Activated CD4-positive, alpha-beta T cell treated with anti-CD3 and anti-CD28 coated beads, Interleukin-2, amount 50 U/mL, for 24 hours (primary cell): ENCODE data around the gene TXNRD2.
"Not testable (repeated sequence)": the region's sequence is repeated elsewhere in the genome, so short reads cannot be mapped to it uniquely, and the experiment has no call there.

Experiments used
- DNase-seq, 2 donors: peaks; one replicate each; pipeline ENCODE4 v3.0.0-alpha.2; 2020; ENCODE audit warnings: low read depth in 1 of 2, low spot score in 1 of 2

The TXNRD2 gene

DNA sequence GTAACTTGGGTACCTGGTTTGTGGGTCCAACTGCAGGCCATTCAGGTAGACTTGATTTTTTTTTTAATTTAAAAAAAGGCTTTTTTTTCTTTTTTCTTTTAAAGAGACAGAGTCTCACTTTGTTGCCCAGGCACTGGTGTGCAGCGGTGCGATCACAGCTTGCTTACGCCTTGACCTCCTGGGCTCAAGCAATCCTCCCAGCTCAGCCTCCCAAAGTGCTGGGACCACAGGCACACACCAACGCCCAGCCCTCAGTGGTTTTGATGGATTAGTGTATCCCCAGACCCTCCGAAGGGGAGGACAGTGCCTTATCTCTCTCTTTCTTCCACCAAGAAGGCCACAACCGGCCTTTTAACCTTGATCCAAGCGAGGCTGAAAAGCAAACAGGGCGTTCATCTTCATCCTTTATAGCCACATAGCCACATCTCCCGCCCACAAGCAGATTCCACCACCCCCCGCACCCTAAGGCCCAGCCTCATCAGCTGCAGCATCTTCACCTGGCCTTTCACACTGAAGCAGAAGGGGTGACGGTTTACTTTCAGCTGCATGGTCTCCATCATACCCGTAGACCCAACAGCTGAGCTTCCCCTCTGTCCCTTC is 17.6 kb downstream of the TXNRD2 start:
- DNase-seq, result no peak

DNA sequence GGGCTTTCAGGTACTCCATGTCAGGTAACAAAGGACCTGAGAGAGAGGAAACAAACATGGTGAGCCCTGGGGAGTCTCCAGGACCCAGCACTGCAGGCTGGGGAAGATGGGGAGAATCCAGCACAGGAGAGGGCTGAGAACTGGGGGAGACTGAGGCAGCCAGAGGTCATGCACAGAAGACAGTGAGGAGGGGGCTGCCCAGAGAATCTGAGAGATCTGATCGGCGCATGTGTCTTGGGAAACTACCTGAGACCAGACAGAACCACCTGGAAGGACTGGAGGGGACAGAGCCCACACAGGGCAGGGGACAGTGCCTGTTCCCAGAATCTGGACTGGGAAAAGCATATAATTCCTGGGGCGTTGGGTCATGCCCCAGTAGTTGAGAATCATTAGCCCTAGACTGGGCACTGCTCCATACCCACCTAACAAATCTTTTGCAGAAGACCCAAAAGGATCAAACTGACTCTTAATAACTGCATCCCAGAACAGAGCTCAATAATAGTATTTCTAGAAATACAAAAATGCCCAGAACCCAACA is 20.0 kb downstream of the TXNRD2 start:
- DNase-seq, result no peak

DNA sequence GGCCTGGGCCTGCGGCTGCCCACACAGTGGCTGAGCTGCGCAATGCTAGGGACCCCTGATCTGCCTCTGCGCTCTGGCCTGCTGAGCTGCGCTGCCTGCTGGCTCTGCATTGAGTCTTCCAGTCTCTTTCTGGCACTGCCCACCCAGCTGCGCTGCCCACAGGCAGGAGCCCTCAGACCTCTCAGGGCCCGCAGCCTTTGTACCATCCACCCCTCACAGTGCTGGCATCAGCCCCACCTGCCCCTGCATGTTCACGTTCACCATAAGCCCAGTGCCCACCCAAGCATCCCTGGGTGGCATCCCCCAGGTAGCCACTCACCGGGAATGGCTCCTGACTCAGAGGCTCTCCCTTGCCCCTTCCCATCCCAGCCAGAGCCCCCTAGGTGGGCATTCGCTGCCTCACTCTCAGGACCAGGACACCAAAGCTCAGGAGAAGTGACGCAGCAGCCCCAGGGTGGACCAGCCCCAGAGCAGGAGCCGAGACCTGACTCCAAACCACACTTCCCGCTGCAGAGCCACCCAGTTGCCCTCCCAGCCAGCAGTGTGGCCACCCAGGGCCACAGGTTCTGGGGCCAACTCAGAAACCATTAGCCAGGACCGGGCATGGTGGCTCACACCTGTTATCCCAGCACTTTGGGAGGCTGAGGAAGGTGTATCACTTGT is 21.8 kb downstream of the TXNRD2 start:
- no peak for DNase-seq

DNA sequence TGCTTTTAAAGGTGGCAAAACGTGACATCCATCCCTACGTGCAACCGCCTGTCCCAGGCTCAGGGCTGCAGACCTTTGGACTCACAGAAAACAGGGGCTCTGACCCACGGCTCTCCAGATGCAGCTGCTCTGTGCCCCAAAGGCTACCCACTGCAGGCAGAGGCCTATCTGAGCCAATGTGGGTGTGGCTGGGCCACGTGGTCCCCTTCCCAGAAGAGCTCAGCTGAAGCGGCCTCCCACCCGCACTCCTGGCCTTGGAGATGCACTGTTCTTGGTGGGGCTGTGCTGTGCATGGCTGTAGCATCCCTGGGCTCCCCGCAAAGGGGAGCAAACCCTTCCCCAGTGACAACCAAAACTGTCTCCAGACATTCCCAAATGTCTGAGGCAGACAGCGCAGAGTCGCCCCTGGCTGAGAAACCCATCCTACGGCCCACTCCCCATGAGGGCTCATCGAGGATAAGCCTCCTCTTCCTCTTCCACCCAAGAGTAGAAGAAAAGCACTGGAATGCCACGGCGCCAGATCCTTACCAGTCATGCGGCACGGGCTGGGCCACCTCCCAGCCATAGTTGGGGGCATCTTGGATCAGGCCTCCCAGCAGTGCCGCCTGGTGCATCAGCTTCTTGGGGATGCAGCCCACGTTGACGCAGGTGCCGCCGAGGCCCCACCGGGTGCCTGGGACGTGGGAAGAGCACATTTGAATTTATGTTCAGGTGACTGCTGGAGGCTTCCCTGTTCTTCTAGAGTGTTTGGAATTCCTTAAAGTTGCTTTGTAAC is 23.1 kb downstream of the TXNRD2 start:
- DNase-seq, result no peak

DNA sequence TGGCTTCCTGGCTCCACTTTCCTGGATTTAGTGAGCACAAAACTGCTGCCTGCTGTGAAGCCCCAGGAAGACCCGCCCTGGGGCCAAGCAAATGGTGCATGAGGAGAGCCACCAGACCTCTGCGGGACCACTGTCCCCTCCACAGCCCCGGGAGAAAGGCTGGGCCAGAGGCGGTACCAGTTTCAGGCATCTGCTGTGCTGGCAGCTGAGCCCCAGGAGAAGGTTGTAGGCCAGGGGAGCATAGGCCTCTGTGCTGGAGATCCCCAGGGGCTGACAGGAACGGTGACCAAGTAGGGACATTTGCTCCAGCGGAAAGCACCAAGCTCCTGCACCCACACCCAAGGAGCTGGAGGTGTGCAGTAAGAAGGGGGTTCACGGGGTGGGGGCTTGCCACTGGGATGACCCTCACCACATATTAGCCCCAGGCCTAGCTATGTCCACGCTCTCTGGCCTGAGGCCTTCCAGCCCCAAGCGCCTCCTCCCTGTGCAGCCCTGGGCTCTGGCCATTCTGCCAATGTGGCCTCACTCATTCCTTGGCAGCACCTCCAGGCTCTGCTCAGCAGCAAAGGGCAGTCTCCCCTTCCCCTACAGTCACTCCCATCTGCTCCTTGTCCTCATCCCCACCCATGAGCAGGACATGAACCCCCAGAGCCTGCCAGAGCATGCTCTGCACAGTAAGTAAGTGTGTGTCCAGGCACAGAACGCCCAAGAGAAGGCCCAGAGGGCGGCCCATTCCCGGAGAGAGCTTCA is 24.1 kb downstream of the TXNRD2 start:
- no peak for DNase-seq

DNA sequence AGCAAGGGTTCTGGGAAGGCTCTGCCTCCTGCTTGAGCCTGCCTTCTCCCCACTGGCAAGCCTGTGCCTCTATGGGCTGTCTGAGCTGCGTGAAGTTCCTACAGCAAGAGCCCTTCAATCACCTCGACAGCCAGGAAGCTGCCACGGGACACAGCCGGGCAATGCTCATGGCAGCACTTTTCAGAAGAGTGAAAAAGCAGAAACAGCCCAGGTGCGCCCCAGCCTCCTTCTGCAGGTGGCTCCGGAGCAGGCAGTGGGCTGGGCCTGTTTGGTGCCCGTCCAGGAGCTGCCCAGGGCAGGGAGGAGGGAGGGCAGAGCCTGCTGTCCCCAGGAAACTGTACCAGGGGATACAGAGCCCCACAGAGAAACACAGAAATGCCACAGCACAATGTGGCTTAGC is 24.7 kb downstream of the TXNRD2 start:
- no peak for DNase-seq

DNA sequence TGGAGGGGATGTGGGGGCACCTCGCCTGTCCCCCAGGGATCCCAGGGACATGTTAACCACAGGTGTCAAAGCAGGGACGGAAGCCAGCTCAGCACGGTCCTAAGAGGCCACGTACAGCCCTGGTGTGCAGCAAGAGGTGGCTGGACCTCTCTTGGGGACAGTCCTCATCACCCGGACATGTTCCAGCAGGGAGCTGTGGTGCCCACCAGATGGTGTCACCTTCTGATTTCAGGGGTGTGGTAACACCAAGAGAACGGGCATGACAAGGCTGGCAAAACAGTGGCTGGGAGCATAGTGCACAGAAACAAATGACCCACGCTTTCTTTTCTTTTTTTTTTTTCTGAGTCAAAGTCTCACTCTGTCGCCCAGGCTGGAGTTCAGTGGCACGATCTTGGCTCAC is 25.6 kb downstream of the TXNRD2 start:
- DNase-seq, result no peak

DNA sequence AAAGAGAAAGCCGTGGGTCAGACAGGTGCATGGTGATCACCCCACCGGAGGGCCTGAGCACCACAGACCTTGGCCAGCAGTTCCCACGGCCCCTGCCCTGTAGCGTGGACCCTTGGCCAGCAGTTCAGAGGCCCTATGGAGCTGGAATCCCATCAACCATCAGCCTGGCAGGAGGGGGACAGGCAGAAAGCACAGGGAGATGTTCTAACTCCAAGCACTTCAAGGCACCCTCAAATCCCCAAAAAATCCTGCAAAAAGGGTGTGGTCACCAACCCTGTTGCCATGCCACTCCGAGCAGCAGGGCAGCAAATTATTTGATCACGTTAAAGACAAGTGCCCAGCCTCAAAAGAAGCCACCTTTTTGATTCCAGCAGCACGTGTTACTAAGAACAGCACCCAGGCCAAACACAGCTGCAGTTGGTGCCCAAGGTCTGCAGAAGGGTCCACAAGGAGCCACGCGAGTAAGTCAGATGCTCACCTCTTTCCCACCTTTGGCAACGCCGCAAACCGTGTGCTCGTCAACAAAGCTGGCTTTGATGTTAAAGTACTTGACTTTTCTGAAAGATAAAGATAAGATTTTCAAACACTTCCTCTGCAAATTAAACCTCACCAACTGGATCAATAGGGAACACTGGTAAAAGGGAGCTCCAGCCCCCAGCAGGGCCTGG is 26.2 kb downstream of the TXNRD2 start:
- DNase-seq, result no peak

DNA sequence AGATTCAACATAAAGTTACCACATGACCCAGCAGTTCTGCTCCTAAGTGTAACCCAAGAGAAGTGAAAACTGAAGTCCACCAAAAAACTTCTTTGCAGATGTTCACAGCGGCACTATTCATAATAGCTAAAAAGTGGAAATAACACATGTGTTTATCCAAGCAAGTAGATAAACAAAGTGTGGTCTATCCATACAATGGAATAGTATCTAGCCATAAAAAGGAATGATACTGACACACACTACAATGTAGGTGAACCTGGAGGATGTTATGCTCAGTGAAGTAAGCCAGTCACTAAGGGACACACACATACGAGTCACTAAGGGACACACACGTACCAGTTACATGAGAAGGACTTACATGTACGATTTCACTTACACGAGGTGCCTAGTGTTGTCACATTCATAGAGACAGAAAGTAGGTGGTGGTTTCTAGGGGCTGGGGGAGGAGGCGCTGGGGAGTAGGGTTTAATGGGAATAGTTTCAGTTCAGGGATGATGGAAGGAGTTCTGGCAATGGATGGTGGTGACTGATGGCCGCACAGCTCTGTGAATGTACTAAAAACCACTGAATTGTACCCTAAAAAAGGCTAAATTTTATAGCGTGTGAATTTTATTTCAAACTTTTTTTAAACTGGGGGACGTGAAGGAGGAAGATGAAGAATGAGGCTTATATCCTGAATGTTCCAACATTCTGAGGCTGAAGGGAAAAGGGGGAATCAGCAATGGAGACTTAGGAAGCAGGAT is 27.2 kb downstream of the TXNRD2 start:
- DNase-seq, result no peak

DNA sequence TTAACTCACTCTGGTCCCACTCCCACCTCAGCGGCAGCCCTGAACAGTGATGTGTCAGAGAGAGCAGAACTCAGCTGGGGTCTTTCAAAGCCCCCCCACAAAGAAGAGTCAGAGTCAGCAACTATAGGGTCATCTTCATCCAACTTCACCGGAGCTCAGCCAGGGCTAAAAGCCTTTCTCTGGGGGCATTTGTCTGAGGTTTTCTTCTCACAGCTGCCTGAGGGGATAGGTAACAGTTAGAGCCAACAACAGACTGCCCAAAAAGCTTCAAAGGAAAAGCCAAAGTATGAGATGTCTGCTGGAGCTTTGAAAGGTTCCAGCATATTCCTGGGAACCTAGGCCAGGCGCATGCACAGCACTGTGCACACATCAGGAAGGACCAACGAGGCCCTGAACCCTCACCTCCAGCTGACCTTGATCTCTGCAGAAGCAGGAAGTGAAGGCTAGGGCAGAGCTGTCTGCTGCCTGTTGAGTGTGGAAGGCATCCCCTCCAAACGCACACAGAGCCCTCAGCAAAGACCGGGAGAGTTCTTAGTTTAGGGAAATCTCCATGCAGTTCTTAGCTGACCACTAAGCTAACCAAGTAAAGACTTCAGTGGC is 28.2 kb downstream of the TXNRD2 start:
- DNase-seq, result no peak

DNA sequence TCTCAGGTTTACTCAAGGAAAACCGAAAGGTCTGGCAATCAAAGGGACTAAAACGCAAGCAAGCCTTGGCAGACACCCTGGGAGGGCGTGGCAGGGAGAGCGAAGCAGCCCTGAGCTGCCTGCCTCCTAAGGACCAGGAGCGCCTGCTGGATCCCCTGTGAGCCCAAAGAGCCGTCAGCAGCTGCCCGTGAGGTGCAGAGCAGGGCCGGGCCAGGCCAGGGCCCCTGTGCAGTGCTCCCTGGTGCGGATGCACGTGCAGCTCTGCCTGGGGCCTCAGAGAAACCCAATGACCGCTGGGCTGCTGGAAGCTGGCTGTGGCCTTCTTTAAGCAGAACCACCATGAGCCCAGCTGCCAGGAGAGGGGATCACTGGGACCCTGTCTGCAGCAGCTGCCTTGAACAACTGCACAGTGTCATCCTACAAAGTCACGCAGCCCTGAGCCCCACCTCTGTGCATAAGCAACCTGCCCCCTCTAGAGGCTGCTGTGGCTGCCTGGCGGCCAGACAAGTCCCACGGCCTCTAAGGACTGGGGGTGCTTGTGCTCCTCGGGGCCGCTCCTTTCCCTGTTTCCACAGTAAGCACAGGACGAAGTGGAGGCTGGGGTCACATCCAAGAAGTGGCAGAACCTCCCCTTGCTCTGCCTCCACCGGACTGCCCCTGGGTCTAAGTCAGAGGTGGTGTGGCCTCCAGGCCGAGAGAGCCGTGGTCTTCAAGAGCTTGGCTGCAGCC is 29.2 kb downstream of the TXNRD2 start:
- no peak for DNase-seq

DNA sequence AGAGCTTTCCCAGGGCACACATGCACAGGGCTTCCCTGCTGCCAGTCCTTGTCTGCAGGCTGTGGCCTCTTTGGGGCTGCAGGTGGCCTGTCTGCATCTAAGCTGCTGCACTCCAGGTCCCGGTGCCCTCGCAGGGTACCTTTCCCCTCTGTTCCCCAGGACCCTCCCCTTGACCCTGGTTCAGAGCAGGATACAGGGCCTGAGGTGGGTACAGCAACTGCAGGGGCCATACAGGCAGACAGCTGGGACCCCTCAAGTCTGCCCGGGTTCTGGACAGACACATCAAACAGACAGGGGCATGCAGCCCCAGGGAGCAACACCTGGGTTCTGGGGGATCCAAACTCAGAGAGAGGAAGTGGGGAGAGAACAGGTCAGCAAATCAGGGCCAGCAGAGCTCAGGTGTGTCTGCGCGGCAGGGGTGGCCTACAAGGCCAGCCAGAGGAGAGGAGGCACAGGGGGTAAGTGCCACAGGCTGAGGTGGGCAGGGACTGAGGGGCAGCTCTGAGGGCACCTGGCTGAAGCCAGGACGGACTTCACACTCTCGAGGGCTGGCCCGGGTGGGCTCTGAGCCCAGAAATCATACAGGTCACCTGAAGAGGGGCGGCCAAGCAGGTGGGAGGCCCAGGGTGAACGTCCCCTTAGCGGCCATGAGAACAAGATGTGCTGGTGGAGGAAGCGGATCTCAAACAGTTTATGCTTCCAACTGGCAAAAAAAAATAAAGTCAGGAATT is 29.9 kb downstream of the TXNRD2 start:
- DNase-seq, result no peak

DNA sequence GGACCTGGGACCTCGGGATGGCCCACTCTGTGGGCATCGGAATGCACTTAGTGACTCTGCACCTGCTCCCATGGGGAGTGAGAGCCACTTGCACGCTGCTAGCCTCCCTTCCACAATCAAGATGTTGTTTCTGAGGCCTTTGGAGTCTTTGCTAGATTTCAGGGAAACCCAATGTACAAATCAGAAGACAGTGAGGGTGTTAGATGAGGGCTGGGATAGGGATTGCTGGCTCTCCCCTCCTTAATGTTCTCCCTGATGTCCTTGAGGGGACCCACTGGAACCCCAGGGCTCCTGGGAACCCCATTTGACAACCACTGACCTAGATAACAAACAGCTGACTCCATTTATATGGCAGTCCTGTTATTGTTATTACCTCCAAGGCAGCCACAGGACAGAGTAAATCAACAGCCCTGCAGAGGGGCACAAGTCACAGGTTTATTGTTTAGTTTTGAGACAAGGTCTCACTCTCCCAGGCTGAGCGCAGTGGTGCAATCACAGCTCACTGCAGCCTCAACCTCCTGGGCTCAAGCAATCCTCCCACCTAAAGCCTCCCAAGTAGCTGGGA is 31.4 kb downstream of the TXNRD2 start:
- DNase-seq, result no peak

DNA sequence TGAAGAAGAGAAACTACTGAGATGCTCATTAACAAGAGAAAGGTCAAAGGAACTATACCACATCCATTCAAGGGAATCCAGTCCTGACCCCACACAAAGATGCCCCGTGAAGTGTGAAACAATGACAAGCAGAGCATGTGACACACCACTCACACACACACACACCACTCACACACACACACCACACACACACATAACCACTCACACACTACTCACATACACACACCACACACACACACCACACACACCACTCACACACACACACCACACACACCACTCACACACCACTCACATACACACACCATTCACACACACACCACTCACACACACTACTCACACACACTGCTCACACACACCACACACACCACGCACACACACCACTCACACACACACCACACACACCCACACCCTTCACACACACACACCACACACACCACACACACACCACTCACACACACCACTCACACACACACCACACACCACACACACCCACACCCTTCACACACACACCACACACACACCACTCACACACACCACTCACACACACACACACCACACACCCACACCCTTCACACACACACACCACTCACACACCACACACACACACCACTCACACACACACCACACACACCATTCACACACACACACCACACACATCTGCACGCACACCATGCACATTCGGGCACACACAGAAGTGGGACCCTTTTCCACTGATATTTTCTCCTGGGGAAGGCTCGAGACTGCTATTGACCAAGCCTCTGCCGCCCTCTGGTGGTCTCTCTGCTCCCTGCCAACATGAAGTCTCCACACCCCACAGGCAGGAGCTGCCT is 32.1 kb downstream of the TXNRD2 start:
- DNase-seq, result peak; percentile 69 to 77

DNA sequence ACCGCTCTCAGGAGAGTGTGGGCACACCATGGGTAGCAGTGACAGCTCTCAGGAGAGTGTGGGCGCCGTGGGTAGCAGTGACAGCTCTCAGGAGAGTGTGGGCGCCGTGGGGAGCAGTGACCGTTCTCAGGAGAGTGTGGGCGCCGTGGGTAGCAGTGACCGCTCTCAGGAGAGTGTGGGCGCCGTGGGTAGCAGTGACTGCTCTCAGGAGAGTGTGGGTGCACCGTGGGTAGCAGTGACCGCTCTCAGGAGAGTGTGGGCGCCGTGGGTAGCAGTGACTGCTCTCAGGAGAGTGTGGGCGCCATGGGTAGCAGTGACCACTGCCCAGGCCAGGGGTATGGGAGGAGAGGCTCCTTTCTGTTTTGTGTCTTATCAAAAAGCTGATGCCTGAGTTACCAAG is 33.7 kb downstream of the TXNRD2 start:
- not testable (repeated sequence) for DNase-seq

DNA sequence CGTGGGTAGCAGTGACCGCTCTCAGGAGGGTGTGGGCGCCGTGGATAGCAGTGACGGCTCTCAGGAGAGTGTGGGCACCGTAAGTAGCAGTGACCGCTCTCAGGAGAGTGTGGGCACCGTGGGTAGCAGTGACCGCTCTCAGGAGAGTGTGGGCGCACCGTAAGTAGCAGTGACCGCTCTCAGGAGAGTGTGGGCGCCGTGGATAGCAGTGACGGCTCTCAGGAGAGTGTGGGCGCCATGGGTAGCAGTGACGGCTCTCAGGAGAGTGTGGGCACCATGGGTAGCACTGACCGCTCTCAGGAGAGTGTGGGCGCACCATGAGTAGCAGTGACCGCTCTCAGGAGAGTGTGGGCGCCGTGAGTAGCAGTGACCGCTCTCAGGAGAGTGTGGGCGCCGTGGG is 34.8 kb downstream of the TXNRD2 start:
- DNase-seq, result not testable (repeated sequence)
